ENCODE results near the gene KDM4F. TPM values are rescaled to one million over a fixed set of nuclear protein-coding genes. Genes with fewer than 3 reads are reported as not detected.
"Not testable (repeated sequence)": the region's sequence is repeated elsewhere in the genome, so short reads cannot be mapped to it uniquely, and the experiment has no call there.

The KDM4F gene
- total and polyA plus RNA-seq, 8 donors = not detected

DNA sequence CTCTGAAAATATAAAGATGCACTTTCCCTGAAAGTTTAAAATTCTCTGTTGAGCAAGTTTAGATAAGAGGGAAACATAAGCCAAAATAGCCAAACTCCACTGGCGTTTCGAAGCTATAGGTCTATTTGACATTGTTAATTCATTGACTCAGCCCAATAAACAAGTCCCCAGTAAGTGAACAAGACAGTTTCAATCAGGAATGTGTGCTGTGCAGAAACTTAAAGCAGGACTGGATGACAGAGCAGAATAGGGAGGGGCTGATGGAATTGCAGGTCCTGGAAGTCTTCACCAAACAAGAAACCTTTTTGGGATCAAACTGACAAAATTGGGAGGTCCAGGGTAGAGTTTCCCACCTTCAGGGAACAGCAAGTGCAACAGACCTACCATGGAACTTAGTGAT, 33.1 kb upstream of the KDM4F start:
- no peak for ATAC-seq
- TF ChIP-seq, protein P1, sequence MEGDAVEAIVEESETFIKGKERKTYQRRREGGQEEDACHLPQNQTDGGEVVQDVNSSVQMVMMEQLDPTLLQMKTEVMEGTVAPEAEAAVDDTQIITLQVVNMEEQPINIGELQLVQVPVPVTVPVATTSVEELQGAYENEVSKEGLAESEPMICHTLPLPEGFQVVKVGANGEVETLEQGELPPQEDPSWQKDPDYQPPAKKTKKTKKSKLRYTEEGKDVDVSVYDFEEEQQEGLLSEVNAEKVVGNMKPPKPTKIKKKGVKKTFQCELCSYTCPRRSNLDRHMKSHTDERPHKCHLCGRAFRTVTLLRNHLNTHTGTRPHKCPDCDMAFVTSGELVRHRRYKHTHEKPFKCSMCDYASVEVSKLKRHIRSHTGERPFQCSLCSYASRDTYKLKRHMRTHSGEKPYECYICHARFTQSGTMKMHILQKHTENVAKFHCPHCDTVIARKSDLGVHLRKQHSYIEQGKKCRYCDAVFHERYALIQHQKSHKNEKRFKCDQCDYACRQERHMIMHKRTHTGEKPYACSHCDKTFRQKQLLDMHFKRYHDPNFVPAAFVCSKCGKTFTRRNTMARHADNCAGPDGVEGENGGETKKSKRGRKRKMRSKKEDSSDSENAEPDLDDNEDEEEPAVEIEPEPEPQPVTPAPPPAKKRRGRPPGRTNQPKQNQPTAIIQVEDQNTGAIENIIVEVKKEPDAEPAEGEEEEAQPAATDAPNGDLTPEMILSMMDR (IDR thresholded peaks at IDR 0.05) = no peak
- Histone ChIP-seq H3K4me3 (no peak overlapping the region), H3K9me3 (no peaks in the 10 kb centered on the region), H3K36me3 (no peaks in the 10 kb centered on the region), H3K4me1 (no peaks in the 10 kb centered on the region), H3K27me3 (no peaks in the 10 kb centered on the region), H3K27ac (no peak overlapping the region)
- 46 to 52% methylated on average over 2 of the region's 2 CpGs for WGBS, 2 donors
- intact Hi-C loops (cut with DNase I) = no loop called here
- no peak for FAIRE-seq
- DNase-seq = no peak

DNA sequence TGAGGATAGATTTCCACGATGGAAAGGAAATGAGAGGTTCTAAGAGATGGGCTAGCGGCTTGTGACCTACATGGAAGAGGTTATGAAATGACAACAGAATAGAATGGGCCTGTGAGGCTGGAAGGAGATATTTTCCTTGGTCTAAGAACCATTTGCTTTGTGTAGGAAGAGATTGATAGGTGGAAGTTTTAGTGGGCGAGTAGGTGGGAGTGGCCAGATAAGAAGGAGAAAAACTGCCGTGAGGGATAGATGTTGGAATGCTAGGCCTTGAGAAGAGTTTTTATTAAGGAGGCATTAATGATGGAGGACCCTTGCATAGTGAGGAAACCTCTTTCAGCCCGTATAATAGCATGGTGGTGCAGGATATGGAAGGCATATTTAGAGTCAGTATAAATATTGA, 27.8 kb upstream of the KDM4F start:
- H3K4me1 ChIP-seq; H3K4me3 ChIP-seq; H3K27me3 ChIP-seq; H3K27ac ChIP-seq; DNase-seq; H3K9me3 ChIP-seq; FAIRE-seq; intact Hi-C loops (cut with DNase I); ATAC-seq; H3K36me3 ChIP-seq: not testable (repeated sequence)
- 80 to 84% methylated on average over 5 of the region's 5 CpGs for WGBS, 2 donors

DNA sequence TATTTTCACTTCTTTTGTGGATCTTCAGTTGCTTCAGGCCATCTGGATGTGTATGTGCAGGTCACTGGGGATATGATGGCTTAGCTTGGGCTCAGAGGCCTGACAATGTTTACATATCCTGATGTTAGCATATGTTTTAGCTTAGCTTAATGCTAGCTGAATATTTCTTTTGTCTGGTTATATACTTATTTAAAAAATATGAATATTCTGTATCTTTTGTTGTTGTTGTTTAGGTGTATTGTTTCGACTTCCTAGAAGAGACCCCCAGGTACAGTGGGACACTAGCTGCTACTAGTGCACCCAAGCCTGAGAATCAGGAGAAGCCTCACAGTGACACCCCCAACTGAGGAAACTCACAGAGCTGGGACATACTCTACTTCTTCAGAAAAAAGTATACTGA, 24.3 kb upstream of the KDM4F start, which contains the start of gene KDM4E:
Gene KDM4E, plus strand, starts transcription at position 301 of the 400 bp plus-strand sequence. CDS start 300 bp downstream, outside the sequence.
- no peak for FAIRE-seq

DNA sequence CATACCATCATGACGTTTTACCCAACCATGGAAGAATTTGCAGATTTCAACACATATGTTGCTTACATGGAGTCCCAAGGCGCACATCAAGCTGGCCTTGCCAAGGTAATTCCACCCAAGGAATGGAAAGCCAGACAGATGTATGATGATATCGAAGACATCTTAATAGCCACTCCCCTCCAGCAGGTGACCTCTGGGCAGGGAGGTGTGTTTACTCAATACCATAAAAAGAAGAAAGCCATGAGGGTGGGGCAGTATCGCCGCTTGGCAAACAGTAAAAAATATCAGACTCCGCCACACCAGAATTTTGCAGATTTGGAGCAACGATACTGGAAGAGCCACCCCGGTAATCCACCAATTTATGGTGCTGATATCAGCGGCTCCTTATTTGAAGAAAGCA, 23.6 kb upstream of the KDM4F start:
- 91 to 96% methylated on average over 6 to 8 of the region's 9 CpGs for WGBS, 2 donors
- ATAC-seq; FAIRE-seq; H3K27me3 ChIP-seq; DNase-seq; H3K27ac ChIP-seq; intact Hi-C loops (cut with DNase I); H3K9me3 ChIP-seq; H3K36me3 ChIP-seq; H3K4me1 ChIP-seq; H3K4me3 ChIP-seq: not testable (repeated sequence)

More for the DNA sequence above, 24.3 kb upstream of the KDM4F start, which contains the start of gene KDM4E:
- 81 to 90% methylated on average over 1 of the region's 1 CpG for WGBS, 2 donors
- H3K9me3 ChIP-seq = no peaks in the 10 kb centered on the region
- no peak within 1 kb of the TSS for H3K4me3 ChIP-seq
- no peak within 1 kb of the TSS for H3K27ac ChIP-seq
- ATAC-seq (no peak), DNase-seq (no peak)
- intact Hi-C loops (cut with DNase I) = no loop called here
- TF ChIP-seq, protein P1 (IDR thresholded peaks at IDR 0.05) = no peak
- H3K36me3 ChIP-seq = no peaks in the 10 kb centered on the region
- no peaks in the 10 kb centered on the region for H3K4me1 ChIP-seq
- H3K27me3 ChIP-seq = no peaks in the 10 kb centered on the region

DNA sequence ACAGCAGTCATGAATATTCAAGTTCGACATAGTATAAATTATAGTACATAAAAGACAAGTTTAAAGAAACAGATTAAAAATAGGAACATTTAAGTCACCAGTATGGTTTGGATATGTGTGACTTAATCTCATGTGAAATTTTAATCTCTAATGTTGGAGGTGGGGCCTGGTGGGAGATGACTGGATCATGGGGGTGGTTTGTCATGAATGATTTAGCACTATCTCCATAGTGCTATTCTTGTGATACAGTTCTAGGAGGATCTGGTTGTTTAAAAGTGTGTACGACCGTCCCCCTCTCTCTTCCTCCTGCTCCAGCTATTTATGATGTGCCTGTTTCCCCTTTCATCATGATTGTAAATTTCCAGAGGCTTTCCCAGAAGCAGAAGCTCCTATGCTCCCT, 20.9 kb upstream of the KDM4F start:
- ATAC-seq = no peak
- Histone ChIP-seq H3K4me1 (no peaks in the 10 kb centered on the region), H3K27me3 (no peaks in the 10 kb centered on the region), H3K4me3 (no peak overlapping the region), H3K9me3 (no peaks in the 10 kb centered on the region), H3K36me3 (no peaks in the 10 kb centered on the region), H3K27ac (no peak overlapping the region)
- TF ChIP-seq, protein P1 (IDR thresholded peaks at IDR 0.05) = no peak
- DNase-seq = no peak
- intact Hi-C loops (cut with DNase I) = no loop called here
- 79 to 89% methylated on average over 3 of the region's 3 CpGs for WGBS, 2 donors
- no peak for FAIRE-seq

DNA sequence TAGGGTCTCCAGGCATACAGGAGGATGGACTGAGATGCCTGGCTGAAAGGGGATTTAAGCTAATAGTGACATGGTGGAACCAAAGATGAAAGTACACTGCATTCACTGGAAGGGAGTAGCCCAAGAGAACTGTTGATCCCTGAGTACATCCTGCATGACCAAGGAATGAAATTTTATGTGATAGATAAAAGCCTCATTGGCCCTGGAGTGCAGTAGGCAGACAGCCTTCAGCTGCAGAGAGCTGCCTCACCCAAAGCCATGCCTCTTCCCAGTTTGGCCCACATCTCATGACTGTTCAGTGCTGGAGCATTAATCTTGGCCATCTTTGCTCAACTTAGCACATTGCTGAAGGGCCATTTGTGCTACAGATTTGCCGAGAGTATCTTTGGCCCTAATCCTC, 16.2 kb upstream of the KDM4F start:
- Histone ChIP-seq H3K36me3 (no peaks in the 10 kb centered on the region), H3K4me3 (no peak overlapping the region), H3K27ac (no peak overlapping the region), H3K4me1 (no peaks in the 10 kb centered on the region), H3K9me3 (no peaks in the 10 kb centered on the region), H3K27me3 (no peaks in the 10 kb centered on the region)
- 73 to 92% methylated on average over 1 of the region's 1 CpG for WGBS, 2 donors
- DNase-seq (no peak), ATAC-seq (no peak), FAIRE-seq (no peak)
- intact Hi-C loops (cut with DNase I) = no loop called here
- TF ChIP-seq, protein P1 (IDR thresholded peaks at IDR 0.05) = no peak

Data from pancreas (tissue), 10 donors.